Activated naive CD8-positive, alpha-beta T cell treated with anti-CD3 and anti-CD28 coated beads for 36 hours (primary cell): ENCODE results near the gene ARID5B. TPM values are rescaled to one million over a fixed set of nuclear protein-coding genes. Genes with fewer than 3 reads are reported as not detected.
A peak's percentile ranks its signal among the peaks of the same experiment; 100 is the strongest.

Source experiments
- DNase-seq: peaks from one replicate; pipeline ENCODE4 v3.0.0; 2021
- H3K27ac Mint-ChIP-seq: one replicate; pipeline ENCODE4 v1.8.0; 2022; ENCODE audit warnings: mild to moderate bottlenecking, moderate library complexity, mixed read lengths
- H3K27me3 Mint-ChIP-seq: one replicate; pipeline ENCODE4 v1.8.0; 2022; ENCODE audit warnings: mild to moderate bottlenecking, mixed read lengths
- H3K36me3 Mint-ChIP-seq: one replicate; pipeline ENCODE4 v1.8.0; 2021; ENCODE audit warnings: mild to moderate bottlenecking, mixed read lengths
- H3K4me1 Mint-ChIP-seq: one replicate; pipeline ENCODE4 v1.8.0; 2021; ENCODE audit warnings: mixed read lengths
- H3K4me3 Mint-ChIP-seq: one replicate; pipeline ENCODE4 v1.8.0; 2022; ENCODE audit warnings: mild to moderate bottlenecking, moderate library complexity, mixed read lengths
- H3K9me3 Mint-ChIP-seq: one replicate; pipeline ENCODE4 v1.8.0; 2022; ENCODE audit warnings: mixed read lengths
- total RNA-seq, 2 experiments: library from RNA; stranded (reverse); gene quantifications; one replicate each; pipeline ENCODE4 v1.2.3, GENCODE V29; 2021

ARID5B gene
- total RNA-seq, 2 experiments from 2014 or later: 16.5 to 17.1 TPM

- no peak for DNase-seq
- peaks cover 60% of the 10 kb centered on the region for H3K4me1 Mint-ChIP-seq
- H3K27ac Mint-ChIP-seq: no peak overlapping the region
- H3K36me3 Mint-ChIP-seq: peaks cover 41% of the 10 kb centered on the region
- no peaks in the 10 kb centered on the region for H3K27me3 Mint-ChIP-seq
- no peaks in the 10 kb centered on the region for H3K9me3 Mint-ChIP-seq
- H3K4me3 Mint-ChIP-seq: no peak overlapping the region
These were observed 135.8 kb downstream of the ARID5B start for GRCh38 chr10:62037166-62037831.

GRCh38 chr10:62037890-62038608, 136.6 kb downstream of the ARID5B start:
- Mint-ChIP-seq H3K4me3 (no peak overlapping the region), H3K36me3 (peaks cover 42% of the 10 kb centered on the region), H3K4me1 (peaks cover 60% of the 10 kb centered on the region), H3K9me3 (no peaks in the 10 kb centered on the region), H3K27ac (peak overlapping the region; percentile 60), H3K27me3 (no peaks in the 10 kb centered on the region)
- DNase-seq: no peak

- peaks cover 60% of the 10 kb centered on the region for H3K4me1 Mint-ChIP-seq
- H3K36me3 Mint-ChIP-seq: peaks cover 44% of the 10 kb centered on the region
- H3K27me3 Mint-ChIP-seq: no peaks in the 10 kb centered on the region
These were observed 137.2 kb downstream of the ARID5B start for GRCh38 chr10:62038609-62039190.

DNA sequence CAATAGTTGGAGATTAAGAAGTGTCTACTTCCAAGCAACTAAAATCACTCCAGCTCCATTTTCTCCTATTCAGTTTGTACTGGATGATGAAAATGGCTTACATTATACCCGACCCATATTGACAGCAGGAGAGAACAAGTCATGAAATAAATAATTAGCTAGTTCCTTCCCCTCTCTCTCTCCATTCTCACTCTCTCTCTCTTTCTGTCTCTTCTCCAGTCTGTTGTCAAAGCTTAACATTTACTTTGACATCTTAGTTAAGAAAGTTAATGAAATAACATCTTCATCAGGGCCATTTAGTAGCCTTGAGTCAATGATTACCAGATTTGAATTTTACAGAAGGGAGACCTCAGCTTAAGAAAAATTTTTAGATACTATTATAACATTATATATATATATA, 138.5 kb downstream of the ARID5B start:
- peak overlapping the region; percentile 54 for H3K27ac Mint-ChIP-seq
- peaks cover 68% of the 10 kb centered on the region for H3K4me1 Mint-ChIP-seq
- no peaks in the 10 kb centered on the region for H3K27me3 Mint-ChIP-seq
- peaks cover 53% of the 10 kb centered on the region for H3K36me3 Mint-ChIP-seq
- no peak overlapping the region for H3K4me3 Mint-ChIP-seq
- DNase-seq: no peak
- H3K9me3 Mint-ChIP-seq: no peaks in the 10 kb centered on the region

More at GRCh38 chr10:62038609-62039190, 137.2 kb downstream of the ARID5B start:
- no peaks in the 10 kb centered on the region for H3K9me3 Mint-ChIP-seq
- H3K4me3 Mint-ChIP-seq: no peak overlapping the region
- peak overlapping the region; percentile 79 for H3K27ac Mint-ChIP-seq
- peak; percentile 63 for DNase-seq

GRCh38 chr10:62040881-62041280, 139.4 kb downstream of the ARID5B start:
- Mint-ChIP-seq H3K4me1 (peaks cover 78% of the 10 kb centered on the region), H3K9me3 (peaks cover 2% of the 10 kb centered on the region), H3K4me3 (no peak overlapping the region), H3K27ac (peak overlapping the region; percentile 55), H3K27me3 (no peaks in the 10 kb centered on the region), H3K36me3 (peaks cover 54% of the 10 kb centered on the region)
- no peak for DNase-seq

GRCh38 chr10:62043421-62044021, 142.0 kb downstream of the ARID5B start:
- peaks cover 63% of the 10 kb centered on the region for H3K36me3 Mint-ChIP-seq
- DNase-seq: no peak
- H3K27me3 Mint-ChIP-seq: no peaks in the 10 kb centered on the region
- no peak overlapping the region for H3K4me3 Mint-ChIP-seq
- peaks cover 90% of the 10 kb centered on the region for H3K4me1 Mint-ChIP-seq
- H3K27ac Mint-ChIP-seq: peak overlapping the region; percentile 98
- H3K9me3 Mint-ChIP-seq: peaks cover 3% of the 10 kb centered on the region

DNA sequence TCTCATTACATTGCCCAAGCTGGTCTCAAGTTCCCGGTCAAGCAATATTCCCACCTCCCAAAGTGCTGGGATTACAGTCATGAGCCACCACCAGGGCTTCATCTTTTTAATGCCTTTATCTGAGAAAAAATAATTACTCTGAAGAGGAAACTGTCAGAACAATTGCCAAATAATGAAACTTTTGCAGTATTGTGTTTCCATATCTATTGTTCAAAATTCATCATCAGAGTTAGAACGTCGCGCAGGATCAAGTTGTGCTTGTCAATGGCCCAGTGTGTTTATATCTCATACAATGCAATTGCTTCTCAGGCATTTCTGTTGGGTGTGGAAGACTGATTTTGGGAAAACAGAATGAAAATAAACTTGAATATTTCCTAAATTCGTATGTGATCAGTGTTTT, 143.1 kb downstream of the ARID5B start:
- Mint-ChIP-seq H3K4me3 (no peak overlapping the region), H3K27ac (peak overlapping the region; percentile 98)

DNA sequence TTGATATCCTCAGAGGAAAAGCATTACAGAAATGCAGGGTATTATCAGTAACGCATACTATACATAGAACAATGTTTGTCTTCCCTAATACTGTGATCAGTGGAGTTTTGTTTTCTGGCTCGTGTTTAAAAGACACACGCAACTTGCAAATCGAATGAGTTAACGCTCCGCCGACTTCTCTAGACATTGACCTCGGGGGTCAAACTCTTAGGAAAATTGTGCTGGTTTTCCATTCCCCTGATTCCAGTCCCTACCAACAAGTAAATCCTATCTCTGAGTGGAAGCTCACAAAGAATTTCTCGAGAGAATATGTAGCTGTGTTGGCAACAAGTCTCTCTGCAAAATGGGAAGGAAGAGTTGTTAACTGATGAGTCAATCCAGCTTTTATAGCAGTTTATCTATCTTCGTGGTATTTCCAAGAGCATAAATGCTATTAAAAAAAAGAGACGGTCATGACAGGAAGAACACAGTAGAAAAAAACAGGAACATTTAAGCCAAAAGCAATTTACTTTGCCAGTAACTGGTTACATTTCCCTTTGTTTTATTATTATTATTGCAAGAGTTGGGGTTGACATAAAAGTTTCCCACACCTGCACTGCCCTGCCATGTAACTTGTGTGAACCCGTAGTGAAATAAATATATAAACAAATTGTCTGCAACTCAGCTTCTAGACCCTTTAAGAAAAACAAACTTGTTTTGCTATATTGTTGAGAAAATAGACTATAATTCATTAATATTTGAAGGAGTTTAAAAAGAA, 144.4 kb downstream of the ARID5B start:
- peaks cover 94% of the 10 kb centered on the region for H3K4me1 Mint-ChIP-seq
- no peaks in the 10 kb centered on the region for H3K27me3 Mint-ChIP-seq
- H3K9me3 Mint-ChIP-seq: peaks cover 3% of the 10 kb centered on the region
- peaks cover 67% of the 10 kb centered on the region for H3K36me3 Mint-ChIP-seq
- peak overlapping the region; percentile 98 for H3K27ac Mint-ChIP-seq
- no peak for DNase-seq
- H3K4me3 Mint-ChIP-seq: peak overlapping the region; percentile 70

More for the DNA sequence above, 143.1 kb downstream of the ARID5B start:
- H3K27me3 Mint-ChIP-seq: no peaks in the 10 kb centered on the region
- peaks cover 66% of the 10 kb centered on the region for H3K36me3 Mint-ChIP-seq
- no peak for DNase-seq
- H3K9me3 Mint-ChIP-seq: peaks cover 3% of the 10 kb centered on the region
- H3K4me1 Mint-ChIP-seq: peaks cover 90% of the 10 kb centered on the region

DNA sequence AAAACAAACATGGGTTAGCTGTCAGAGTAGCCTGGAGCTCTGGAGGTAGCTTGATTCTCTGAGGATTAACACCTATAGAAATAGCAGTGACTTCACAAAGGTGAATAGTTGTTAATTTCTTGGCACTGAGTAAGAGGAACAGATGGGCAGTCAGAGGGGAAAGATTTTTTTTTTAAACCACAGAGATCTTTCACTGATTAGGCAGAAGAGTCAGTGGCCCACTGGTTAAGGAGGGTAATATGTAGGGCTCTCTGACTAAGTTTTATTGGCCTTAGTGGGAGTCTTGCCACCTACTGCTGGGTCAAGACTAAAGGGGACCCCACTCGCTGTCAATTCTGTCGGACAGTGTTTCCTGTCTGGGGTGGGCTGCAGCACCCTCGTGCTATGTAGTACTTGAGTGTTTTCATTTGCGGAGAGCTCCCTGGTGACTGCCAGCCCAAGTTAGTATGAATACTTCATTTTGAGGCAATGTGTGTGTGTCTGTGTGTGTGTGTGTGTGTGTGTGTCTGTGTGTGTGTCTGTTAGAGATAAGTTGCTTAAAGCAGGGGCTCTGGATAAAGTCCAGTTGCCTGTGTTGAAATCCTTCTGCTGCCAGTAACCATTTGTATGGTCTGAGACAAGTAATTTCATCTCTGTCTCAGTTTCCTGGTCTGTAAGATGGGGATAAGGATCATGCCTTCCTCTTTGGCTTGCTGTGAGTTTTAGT, 145.2 kb downstream of the ARID5B start:
- Mint-ChIP-seq H3K27ac (peak overlapping the region; percentile 98), H3K4me1 (peaks cover 89% of the 10 kb centered on the region), H3K4me3 (peak overlapping the region; percentile 70), H3K9me3 (peaks cover 3% of the 10 kb centered on the region), H3K27me3 (no peaks in the 10 kb centered on the region), H3K36me3 (peaks cover 67% of the 10 kb centered on the region)
- no peak for DNase-seq

DNA sequence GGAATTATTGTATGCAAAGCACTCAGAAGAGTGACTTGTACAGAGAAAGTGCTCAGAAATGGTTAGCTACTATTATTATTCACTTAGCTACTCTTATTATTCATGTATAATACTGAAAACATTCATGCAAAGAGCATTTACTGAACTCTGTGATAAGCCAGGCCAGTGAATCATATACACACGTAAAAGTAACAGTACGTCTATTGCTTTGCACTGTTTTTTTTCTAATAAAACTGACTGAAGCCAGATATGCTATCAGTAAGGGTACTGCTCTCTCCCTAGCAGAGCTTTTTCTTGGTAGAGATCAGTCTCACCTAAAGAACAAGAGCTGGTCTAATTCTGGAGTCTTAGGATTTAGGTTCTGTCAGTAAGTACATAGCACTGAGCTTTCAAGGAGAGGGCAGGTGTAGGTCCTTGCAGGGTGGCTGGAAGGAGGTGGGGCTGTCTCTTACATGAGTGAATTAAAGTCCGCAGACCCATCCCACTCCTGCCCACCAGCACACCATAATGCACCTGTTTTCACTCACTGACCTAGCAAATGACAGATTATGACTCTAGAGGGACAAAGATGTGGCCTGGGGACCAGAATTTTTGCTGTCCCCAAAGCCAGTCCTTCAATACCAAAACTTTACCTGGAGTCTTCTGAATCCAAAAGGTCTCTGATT, 145.9 kb downstream of the ARID5B start:
- DNase-seq: no peak
- Mint-ChIP-seq H3K4me1 (peaks cover 84% of the 10 kb centered on the region), H3K36me3 (peaks cover 68% of the 10 kb centered on the region), H3K9me3 (peaks cover 3% of the 10 kb centered on the region), H3K27me3 (no peaks in the 10 kb centered on the region), H3K27ac (peak overlapping the region; percentile 98), H3K4me3 (peak overlapping the region; percentile 70)

DNA sequence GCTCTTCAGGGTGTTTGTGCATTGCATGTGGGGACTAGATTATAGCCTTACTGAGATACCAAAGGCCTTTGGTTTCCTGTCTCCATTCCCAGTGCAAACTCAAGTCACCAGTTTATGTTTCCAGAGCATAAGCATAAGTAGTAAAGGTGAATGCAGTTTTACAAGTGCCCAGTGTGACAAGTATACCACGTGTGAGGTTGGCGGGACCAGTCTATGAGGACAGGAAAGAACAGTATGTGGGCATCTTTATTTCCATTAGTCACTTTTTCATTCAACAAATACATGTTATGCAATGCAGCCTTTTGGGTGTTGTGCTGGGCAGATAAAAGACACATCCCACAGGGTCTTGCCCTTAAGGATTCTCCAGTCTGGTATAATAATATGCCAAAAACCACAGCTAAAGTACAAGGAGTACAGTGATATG, 146.5 kb downstream of the ARID5B start:
- peak overlapping the region; percentile 98 for H3K27ac Mint-ChIP-seq
- peaks cover 71% of the 10 kb centered on the region for H3K36me3 Mint-ChIP-seq

DNA sequence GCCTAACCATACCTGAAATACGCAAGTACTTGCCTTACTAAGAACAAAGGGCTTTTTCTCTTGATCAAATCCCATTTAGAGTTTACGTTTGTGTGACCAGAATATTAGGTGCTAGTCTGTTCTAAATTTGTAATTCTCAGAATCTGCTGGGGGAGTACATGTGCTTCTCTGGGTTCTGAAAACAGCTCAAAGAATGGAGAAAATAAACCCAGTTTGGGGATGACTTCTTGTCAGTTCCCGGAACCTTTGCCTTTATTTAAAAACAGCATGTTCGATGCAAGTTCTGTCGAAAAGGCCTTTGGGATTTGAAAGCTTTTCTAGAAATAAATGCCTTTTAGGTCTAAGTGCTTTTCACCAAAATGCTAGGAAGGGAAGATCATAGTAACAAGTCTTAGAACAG, 147.0 kb downstream of the ARID5B start:
- Mint-ChIP-seq H3K4me3 (peak overlapping the region; percentile 59), H3K27ac (peak overlapping the region; percentile 98), H3K9me3 (peaks cover 3% of the 10 kb centered on the region), H3K36me3 (peaks cover 71% of the 10 kb centered on the region), H3K27me3 (no peaks in the 10 kb centered on the region), H3K4me1 (peaks cover 87% of the 10 kb centered on the region)
- no peak for DNase-seq

More for the DNA sequence above, 146.5 kb downstream of the ARID5B start:
- H3K4me3 Mint-ChIP-seq: peak overlapping the region; percentile 70
- H3K9me3 Mint-ChIP-seq: peaks cover 3% of the 10 kb centered on the region
- peaks cover 87% of the 10 kb centered on the region for H3K4me1 Mint-ChIP-seq
- peak; percentile 54 for DNase-seq
- no peaks in the 10 kb centered on the region for H3K27me3 Mint-ChIP-seq

DNA sequence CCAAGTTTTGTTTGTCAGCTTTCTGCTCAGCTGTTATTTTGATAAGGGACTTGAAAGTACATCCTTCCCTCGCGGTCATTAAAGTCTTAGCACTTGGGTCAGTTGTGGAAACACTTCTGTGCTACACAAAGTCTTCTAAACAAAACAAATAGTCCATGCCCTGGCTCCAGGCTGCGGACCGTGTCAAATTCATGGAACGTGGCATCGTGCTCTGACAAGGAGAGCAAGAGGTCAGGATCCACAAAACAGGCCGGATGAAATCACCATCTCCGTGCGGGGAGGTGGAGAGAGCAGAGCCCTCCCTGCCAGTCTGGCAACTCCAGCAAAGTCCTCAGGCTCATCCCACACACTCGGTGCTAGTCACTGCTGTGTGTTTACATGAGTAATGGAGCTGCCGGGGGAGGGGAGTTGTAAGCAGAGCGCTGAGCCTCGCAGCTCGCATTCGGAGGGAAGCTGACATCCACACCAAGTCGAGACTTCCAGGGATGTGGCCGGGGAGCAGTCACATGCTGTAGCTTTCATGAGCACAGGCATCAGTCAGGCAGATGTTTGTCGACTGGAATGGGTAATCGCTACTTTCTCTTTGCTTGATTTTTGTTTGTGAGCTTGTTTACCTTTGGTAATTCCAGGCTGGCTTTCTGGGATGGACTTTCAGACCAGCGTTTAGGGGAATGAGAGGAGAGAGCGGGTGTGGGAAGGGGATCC, 147.6 kb downstream of the ARID5B start:
- Mint-ChIP-seq H3K9me3 (peaks cover 3% of the 10 kb centered on the region), H3K4me1 (peaks cover 87% of the 10 kb centered on the region), H3K27me3 (no peaks in the 10 kb centered on the region), H3K4me3 (peak overlapping the region; percentile 59), H3K27ac (peak overlapping the region; percentile 98), H3K36me3 (peaks cover 71% of the 10 kb centered on the region)
- DNase-seq: no peak
